ENCODE results near the gene RELA. TPM values are rescaled to one million over a fixed set of nuclear protein-coding genes. Genes with fewer than 3 reads are reported as not detected.

The RELA gene
- total RNA-seq, 1 donor from 2014 or later, result 45.0 TPM

- intact Hi-C loops (cut with DNase I), result no loop called here
- no peak for DNase-seq (ENCODE audit: low spot score)
These were observed 43.3 kb downstream of the RELA start for GRCh38 chr11:65619281-65619928.

GRCh38 chr11:65618763-65619162 is 44.0 kb downstream of the RELA start:
- intact Hi-C loops (cut with DNase I), result no loop called here

GRCh38 chr11:65617990-65618751 is 44.5 kb downstream of the RELA start:
- DNase-seq (ENCODE audit: low spot score), result no peak
- intact Hi-C loops (cut with DNase I), result no loop called here

More at GRCh38 chr11:65618763-65619162, 44.0 kb downstream of the RELA start:
- no peak for DNase-seq (ENCODE audit: low spot score)

GRCh38 chr11:65617136-65617850 is 45.4 kb downstream of the RELA start:
- intact Hi-C loops (cut with DNase I), result no loop called here
- DNase-seq (ENCODE audit: low spot score), result no peak

- intact Hi-C loops (cut with DNase I), result no loop called here
- DNase-seq (ENCODE audit: low spot score), result no peak
These were observed 46.1 kb downstream of the RELA start for GRCh38 chr11:65616575-65617001.

GRCh38 chr11:65615950-65616574 is 46.7 kb downstream of the RELA start:
- DNase-seq (ENCODE audit: low spot score), result no peak
- intact Hi-C loops (cut with DNase I), result loop anchor here (1.0 to 2.0 kb wide), 2 partner anchors 41 to 47 kb away; partner anchors contain the start of gene RELA

- intact Hi-C loops (cut with DNase I), result loop anchor here (1.0 to 2.0 kb wide), 2 partner anchors 40 to 47 kb away; partner anchors contain the start of gene RELA
These were observed 47.3 kb downstream of the RELA start, which contains the start of gene PCNX3 for GRCh38 chr11:65615229-65615949. TSS of gene PCNX3 (plus strand) at chr11:65615776. CDS start at chr11:65616312, 536 bp downstream.

GRCh38 chr11:65613091-65613928 is 49.4 kb downstream of the RELA start:
- intact Hi-C loops (cut with DNase I), result no loop called here
- no peak for DNase-seq (ENCODE audit: low spot score)

More at GRCh38 chr11:65615229-65615949, 47.3 kb downstream of the RELA start, which contains the start of gene PCNX3:
- peak; percentile 100 for DNase-seq (ENCODE audit: low spot score)

GRCh38 chr11:65612691-65613090 is 50.0 kb downstream of the RELA start:
- no peak for DNase-seq (ENCODE audit: low spot score)

GRCh38 chr11:65611758-65612603 is 50.7 kb downstream of the RELA start:
- intact Hi-C loops (cut with DNase I), result no loop called here
- DNase-seq (ENCODE audit: low spot score), result no peak

More at GRCh38 chr11:65612691-65613090, 50.0 kb downstream of the RELA start:
- intact Hi-C loops (cut with DNase I), result no loop called here

- intact Hi-C loops (cut with DNase I), result no loop called here
These were observed 51.5 kb downstream of the RELA start for GRCh38 chr11:65611028-65611757.

GRCh38 chr11:65610404-65610803 is 52.3 kb downstream of the RELA start:
- intact Hi-C loops (cut with DNase I), result no loop called here
- no peak for DNase-seq (ENCODE audit: low spot score)

More at GRCh38 chr11:65611028-65611757, 51.5 kb downstream of the RELA start:
- peak; percentile 91 for DNase-seq (ENCODE audit: low spot score)

GRCh38 chr11:65609665-65610064 is 53.1 kb downstream of the RELA start:
- no peak for DNase-seq (ENCODE audit: low spot score)
- intact Hi-C loops (cut with DNase I), result no loop called here

- intact Hi-C loops (cut with DNase I), result no loop called here
These were observed 53.5 kb downstream of the RELA start for GRCh38 chr11:65609229-65609628.

GRCh38 chr11:65607614-65608426 is 54.9 kb downstream of the RELA start:
- intact Hi-C loops (cut with DNase I), result no loop called here
- no peak for DNase-seq (ENCODE audit: low spot score)

More at GRCh38 chr11:65609229-65609628, 53.5 kb downstream of the RELA start:
- DNase-seq (ENCODE audit: low spot score), result no peak
